GM21390 (cell line): ENCODE data around the gene SCAF4.
"Not testable (repeated sequence)": the region's sequence is repeated elsewhere in the genome, so short reads cannot be mapped to it uniquely, and the experiment has no call there.

Experiments used
- ATAC-seq: cut with Tn5 transposase; IDR thresholded peaks from one replicate; pipeline ENCODE4 v1.9.1; 2021; ENCODE audit not compliant: unreplicated experiment

SCAF4 gene

DNA sequence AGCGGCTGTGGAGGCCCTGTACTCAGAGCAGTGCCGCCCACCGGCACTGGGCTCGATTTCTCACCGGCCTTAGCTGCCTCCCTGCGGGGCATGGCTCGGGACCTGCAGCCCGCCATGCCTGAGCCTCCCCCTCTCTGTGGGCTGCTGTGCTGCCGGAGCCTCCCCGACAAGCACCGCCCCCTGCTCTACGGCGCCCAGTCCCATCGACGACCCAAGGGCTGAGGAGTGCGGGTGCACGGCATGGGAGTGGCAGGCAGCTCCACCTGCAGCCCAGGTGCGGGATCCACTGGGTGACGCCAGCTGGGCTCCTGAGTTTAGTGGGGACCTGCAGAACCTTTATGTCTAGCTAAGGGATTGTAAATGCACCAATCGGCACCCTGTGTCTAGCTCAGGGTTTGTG lies 77.6 kb downstream of the SCAF4 start:
- ATAC-seq = no peak

DNA sequence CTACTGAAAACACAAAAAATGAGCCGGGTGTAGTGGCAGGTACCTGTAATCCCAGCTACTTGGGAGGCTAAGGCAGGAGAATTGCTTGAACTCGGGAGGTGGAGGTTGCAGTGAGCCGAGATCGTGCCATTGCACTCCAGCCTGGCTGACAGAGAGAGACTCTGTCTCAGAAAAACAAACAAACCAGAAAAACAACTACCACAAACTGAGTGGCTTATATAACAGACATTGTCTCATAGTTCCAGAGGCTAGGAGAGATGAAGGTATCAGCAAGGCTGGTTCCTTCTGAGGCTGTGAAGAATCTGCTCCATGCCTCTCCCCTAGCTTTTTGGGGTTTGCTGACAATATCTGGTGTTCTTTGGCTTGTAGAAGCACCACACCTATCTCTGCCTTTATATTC lies 80.4 kb downstream of the SCAF4 start:
- ATAC-seq = not testable (repeated sequence)

GRCh38 chr21:31650930-31651329 lies 81.0 kb downstream of the SCAF4 start:
- no peak for ATAC-seq

DNA sequence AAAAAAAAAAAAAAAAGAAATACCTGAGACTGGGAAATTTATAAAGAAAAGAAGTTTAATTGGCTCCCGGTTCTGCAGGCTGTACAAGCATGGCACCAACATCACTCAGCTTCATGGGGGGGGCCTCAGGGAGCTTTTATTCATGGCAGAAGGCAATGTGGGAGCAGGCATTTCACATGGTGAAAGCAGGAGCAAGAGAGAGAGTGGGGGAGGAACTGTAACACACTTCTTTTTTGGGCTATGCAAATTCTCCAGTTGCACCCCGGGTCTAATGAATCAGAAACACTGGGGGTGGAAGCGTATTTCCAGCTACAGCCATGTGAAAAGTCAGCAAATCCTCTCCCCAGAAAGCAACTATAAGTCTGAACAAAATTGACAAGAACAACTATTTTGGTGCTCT lies 84.3 kb downstream of the SCAF4 start:
- ATAC-seq = peak; percentile 82

DNA sequence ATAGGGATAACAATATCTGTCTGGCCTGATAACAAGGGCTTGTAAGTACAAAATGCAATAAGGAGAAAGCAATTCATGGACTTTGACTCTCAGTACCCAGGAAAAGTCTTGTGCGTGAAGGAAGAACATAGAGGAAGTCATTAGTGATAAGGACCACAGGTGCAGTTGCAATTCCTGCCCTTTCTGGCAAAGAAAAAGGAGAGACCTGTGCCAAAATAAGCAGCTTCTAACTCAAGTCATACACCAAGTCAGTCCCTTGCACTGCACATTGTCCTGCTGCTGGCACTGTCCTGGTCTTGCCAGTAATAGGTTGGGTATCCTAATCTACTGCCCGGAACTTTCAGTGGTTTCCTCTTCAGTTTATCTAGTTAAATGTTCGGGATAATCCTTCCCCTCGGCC lies 87.3 kb downstream of the SCAF4 start:
- no peak for ATAC-seq

DNA sequence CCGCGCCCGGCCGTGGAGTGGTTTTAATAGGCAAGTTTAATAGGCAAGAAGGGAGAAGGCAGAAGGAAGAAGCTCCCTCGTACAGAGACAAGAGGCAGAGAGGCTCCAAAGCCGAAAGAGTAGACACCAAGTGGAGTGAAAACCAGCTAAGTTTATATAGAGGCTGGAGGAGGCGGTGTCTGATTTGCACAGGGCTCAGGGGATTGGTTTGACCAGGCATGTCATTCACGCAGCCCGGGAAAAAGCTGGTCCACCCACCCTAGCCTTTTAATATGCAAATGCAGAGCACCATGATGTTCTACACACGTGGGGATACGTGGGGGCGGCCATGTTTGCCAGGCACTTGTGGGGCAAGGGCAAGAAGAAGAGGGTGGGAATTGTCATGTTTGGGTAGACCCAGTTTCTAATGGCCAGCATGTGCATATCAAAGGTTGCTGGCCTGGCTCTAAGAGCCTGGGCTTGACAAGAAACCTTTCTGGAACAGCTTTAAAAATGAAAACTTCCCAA lies 90.4 kb downstream of the SCAF4 start:
- no peak for ATAC-seq

- ATAC-seq = no peak
Measured at GRCh38 chr21:31636874-31637273, 95.0 kb downstream of the SCAF4 start.

GRCh38 chr21:31634993-31635392 lies 96.9 kb downstream of the SCAF4 start:
- no peak for ATAC-seq

DNA sequence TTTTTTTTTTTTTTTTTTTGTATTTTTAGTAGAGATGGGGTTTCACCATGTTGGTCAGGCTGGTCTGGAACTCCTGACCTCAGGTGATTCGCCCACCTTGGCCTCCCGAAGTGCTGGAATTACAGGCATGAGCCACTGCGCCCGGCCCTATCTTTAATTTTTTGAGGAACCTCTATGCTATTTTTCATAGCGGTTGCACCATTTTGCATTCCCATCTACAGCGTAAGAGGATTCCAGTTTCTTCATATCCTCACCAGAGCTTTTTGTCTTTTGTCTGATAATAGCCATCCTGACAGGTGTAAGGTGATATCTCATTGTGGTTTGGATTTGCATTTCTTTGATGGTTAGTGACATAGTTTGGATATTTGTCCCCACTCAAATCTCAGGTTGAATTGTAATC lies 100.0 kb downstream of the SCAF4 start:
- not testable (repeated sequence) for ATAC-seq

- no peak for ATAC-seq
Measured at GRCh38 chr21:31629972-31630711, 101.8 kb downstream of the SCAF4 start.

DNA sequence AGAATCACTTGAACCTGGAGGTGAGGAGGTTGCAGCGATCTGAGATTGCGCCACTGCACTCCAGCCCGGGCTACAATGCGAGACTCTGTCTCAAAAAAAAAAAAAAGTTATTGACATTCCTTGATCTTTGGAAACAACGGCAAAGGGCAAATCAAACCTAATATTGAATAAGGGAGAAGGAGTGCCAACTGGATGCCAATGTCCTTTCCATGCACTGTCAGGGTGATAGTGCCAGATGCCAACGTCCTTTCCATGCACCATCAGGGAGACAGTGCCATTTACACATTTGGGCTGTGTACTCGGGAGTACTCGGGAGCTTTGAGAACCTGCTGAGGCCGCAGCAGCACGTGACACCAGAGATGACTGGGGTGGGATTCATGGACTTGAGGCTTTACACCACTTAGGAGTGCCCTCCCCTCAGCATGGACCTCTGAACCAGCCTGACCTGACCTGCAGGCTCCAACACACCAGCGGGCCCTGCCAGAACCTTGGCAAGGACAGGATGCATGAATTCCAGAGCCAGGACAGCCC lies 106.9 kb downstream of the SCAF4 start:
- ATAC-seq = no peak

DNA sequence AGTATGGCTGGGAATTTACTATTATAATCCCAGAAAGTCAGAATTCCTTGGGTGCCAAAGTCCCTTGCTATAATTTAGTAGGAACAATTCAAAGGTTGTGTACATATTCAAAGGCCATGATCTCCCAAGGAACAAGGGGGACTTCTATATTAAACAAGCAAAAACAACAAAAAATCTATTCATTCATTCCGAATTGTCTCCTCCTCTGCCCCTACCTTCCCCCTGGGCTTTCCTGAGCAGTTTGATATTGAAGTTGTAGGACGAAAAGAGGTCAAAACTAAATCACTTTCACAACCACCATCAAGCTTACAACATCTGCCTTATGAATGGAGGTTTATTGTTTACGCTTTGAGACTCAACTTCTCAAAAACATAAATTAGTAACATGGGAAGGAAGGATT lies 107.7 kb downstream of the SCAF4 start:
- no peak for ATAC-seq

GRCh38 chr21:31623664-31624063 lies 108.3 kb downstream of the SCAF4 start:
- no peak for ATAC-seq

DNA sequence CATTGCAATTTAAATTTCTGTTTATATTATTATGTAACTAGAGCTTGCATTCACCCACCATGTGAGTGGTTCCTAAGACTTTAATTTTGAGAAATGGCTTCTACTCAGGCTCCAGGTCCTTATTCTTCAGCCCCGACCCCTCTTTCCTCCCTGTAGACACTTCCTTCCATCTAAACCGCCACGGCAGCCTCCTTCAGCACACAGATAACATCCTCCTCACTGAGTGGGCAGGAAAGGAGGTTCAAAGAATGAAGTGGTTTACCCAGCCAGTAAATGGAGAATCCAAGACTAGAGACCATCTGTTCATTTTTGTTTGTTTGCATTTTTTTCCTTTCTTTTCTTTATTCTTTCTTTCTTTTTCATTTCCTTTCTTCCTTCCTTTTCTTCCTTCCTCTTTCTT lies 109.5 kb downstream of the SCAF4 start:
- no peak for ATAC-seq
